IPS-20b (cell line): ENCODE measurements around the gene TEX22.

Source experiments
- H3K27ac ChIP-seq: one replicate; pipeline ENCODE4 v1.5.1; 2013; ENCODE audit warnings: low read length
- H3K27me3 ChIP-seq: 2 replicates; pipeline ENCODE4 v1.6.1; 2013; ENCODE audit warnings: mild to moderate bottlenecking, low read length, inconsistent platforms; ENCODE audit not compliant: insufficient read depth
- H3K36me3 ChIP-seq: 2 replicates; pipeline ENCODE4 v1.6.1; 2013; ENCODE audit warnings: low read depth, mild to moderate bottlenecking, inconsistent platforms, low read length, moderate library complexity; ENCODE audit not compliant: insufficient read depth
- H3K4me1 ChIP-seq: 2 replicates; pipeline ENCODE4 v1.6.1; 2013; ENCODE audit warnings: mild to moderate bottlenecking, control low read depth, inconsistent platforms, low read length, moderate library complexity; ENCODE audit not compliant: insufficient read depth
- H3K4me3 ChIP-seq: 2 replicates; pipeline ENCODE4 v1.5.1; 2013; ENCODE audit warnings: mild to moderate bottlenecking, low read length, inconsistent platforms
- H3K9ac ChIP-seq: 2 replicates; pipeline ENCODE4 v1.6.1; 2013; ENCODE audit warnings: low read depth, mild to moderate bottlenecking, inconsistent platforms, low read length, moderate library complexity
- H3K9me3 ChIP-seq: 2 replicates; pipeline ENCODE4 v1.6.1; 2013; ENCODE audit warnings: mild to moderate bottlenecking, low read depth, low read length, inconsistent platforms; ENCODE audit not compliant: insufficient read depth

Gene TEX22

DNA sequence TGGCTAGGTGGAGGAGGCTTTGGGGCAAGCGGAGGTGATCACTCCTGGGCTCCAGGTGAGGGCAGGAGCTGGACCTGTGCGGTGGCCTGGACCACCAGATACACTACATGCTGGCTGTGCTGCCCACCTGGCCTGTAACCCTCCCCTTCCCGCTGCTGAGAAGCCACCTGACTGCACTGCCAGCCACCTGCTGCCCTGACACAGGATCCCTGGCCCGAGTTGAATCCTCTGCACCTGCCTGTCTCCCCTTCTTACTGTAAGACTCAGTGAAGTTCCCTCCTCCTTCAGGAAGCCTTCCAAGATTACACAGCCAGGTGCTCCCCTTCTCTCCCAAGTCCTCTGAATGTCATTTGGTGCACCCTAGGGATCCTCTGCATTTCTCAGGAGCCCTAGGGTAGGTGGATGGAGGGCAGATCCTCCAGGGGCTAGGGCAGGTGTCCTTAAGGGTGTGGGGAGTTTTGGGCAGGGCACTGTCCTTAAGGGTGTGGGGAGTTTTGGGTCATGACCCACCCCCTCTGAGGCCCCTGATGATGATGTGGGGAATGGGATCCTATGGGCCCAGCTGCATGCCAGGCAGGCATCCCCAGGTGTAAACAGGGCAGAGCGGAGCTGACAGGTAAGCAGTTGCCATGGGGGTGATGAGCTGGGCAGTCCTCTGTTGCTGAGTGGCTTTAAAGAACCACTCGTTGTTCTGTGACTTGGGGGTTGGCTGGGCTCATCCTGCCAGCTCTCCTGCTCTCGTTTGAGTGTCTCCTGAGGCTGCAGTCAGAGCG lies 14.6 kb downstream of the TEX22 start:
- Histone ChIP-seq H3K9me3 (no peaks in the 10 kb centered on the region), H3K36me3 (no peaks in the 10 kb centered on the region), H3K27me3 (peaks cover 63% of the 10 kb centered on the region), H3K9ac (no peak overlapping the region), H3K4me1 (no peaks in the 10 kb centered on the region), H3K27ac (no peak overlapping the region), H3K4me3 (no peak overlapping the region)

DNA sequence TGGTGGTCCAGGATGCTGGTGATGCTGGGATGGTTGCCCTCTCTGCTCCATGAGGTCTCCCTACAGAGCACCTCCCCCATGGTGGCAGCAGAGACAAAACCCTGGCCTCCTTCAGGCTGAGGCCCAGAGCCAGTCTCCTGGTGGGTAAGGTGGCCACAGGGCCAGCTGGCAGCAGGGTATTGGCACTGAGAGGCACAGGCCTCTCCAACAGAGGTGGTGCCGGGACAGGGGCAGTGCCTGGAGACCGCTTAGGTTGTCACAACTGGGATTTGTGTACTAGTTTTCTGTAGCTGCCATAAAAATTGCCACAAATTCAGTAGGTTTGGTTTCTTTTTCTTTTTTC lies 15.2 kb downstream of the TEX22 start:
- no peaks in the 10 kb centered on the region for H3K36me3 ChIP-seq
- no peak overlapping the region for H3K27ac ChIP-seq
- no peaks in the 10 kb centered on the region for H3K4me1 ChIP-seq
- no peak overlapping the region for H3K9ac ChIP-seq
- no peaks in the 10 kb centered on the region for H3K9me3 ChIP-seq
- H3K27me3 ChIP-seq = peaks cover 63% of the 10 kb centered on the region
- no peak overlapping the region for H3K4me3 ChIP-seq

DNA sequence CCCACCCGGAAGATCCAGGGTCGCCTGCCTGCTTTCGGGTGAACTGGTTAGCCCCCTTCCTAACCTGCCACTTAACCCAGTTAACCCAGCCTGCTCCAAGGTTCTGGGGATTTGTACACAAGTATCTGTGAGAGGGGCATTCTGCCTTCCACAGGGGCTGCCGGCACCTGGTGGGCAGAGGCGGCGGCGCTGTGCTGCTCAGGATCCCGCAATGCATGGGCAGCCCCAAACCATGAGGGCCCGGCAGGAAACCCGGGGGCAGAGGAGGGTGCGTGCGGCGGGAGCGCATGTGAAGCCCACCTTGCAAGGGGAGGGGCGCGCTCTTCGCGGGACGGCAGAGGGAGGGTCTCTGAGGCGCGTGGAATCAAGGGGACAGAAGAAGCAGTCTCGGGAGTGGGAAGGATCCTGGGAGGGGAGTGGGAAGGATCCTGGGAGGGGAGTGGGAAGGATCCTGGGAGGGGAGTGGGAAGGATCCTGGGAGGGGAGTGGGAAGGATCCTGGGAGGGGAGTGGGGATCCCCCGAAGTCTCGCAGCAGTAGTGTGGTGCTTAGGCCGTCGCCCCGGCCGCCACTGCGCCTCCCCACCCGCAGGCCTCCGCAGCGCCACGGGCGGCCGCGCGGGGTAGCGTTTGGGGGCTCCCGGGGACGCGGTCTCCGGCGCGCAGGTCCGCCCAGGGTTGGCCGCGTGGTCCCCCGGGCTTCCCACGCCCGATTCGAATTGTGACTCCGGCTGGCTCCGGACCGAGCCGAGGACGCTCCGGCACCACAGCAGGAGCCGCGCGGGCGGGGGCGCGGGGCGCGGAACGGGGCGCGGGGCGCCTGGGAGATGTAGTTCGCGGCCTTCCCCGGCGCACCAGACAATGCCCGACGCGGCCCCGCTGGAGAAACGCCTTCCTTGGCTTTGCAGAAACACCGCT lies 16.4 kb downstream of the TEX22 start:
- no peaks in the 10 kb centered on the region for H3K4me1 ChIP-seq
- no peaks in the 10 kb centered on the region for H3K9me3 ChIP-seq
- peaks cover 56% of the 10 kb centered on the region for H3K27me3 ChIP-seq
- peak overlapping the region; percentile 60; the same call in 1 of the 2 replicates for H3K4me3 ChIP-seq
- peak overlapping the region; percentile 52; the same call in 1 of the 2 replicates for H3K9ac ChIP-seq
- H3K36me3 ChIP-seq = no peaks in the 10 kb centered on the region
- no peak overlapping the region for H3K27ac ChIP-seq

DNA sequence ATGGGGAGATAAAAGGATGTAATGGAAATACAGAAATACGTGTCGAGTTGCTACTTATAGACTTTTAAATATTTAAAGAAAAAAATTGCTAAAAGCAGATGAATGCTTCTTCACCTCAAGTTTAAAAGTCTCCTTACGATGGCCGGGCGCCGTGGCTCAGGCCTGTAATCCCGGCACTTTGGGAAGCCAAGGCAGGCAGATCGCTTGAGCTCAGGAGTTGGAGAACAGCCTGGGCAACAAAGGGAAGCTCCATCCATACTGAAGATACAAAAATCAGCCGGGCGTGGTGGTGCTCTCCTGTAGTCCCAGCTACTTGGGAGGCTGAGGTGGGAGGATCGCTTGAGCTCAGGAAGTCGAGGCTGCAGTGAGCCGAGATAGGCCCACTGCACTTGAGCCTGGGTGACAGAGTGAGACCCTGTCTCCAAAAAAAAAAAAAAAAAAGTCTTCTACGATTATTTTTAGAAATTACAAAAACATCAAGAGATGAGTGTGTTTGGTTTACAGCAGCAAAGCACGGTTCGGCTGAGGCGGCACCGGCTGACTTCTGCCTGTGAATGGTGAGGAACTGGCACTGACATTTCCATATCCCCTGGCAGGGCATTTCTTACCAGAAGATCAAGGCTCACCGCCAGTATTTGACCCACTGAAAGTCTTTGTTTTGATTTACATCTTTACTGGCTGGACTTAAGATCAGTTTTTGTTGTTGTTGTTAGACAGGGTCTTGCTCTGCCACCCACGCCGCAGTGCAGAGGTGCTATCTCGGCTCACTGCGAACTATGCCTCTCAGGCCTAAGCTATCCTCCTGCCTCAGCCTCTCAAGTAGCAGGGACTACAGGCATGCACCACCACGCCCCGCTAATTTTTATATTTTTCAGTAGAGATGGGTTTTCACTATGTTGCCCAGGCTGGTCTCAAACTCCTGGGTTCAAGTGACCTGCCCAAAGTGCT lies 17.4 kb downstream of the TEX22 start:
- Histone ChIP-seq H3K9ac (no peak overlapping the region), H3K4me3 (peak overlapping the region; percentile 60; the same call in 1 of the 2 replicates), H3K27ac (no peak overlapping the region), H3K9me3 (no peaks in the 10 kb centered on the region), H3K27me3 (peaks cover 46% of the 10 kb centered on the region), H3K36me3 (no peaks in the 10 kb centered on the region), H3K4me1 (no peaks in the 10 kb centered on the region)

DNA sequence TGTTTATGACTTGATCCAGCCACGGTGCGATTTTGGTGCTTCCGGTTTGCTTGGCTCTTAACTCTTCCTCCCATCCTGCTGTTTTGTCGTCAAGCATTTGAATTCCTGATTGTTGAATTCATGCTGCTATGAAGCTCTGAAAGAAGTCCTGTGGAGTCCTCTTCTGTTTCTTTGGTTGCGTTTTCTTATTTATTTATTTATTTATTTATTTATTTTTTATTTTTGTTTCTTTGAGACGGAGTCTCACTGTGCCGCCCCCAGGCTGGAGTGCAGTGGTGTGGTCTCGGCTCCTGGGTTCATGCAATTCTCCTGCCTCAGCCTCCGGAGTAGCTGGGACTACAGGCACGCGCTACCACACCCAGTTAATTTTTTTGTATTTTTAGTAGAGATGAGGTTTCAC lies 18.3 kb downstream of the TEX22 start:
- peaks cover 3% of the 10 kb centered on the region; the same call in 1 of the 2 replicates for H3K4me1 ChIP-seq
- H3K27ac ChIP-seq = no peak overlapping the region
- H3K36me3 ChIP-seq = no peaks in the 10 kb centered on the region
- H3K9me3 ChIP-seq = no peaks in the 10 kb centered on the region
- H3K9ac ChIP-seq = no peak overlapping the region
- H3K4me3 ChIP-seq = no peak overlapping the region
- H3K27me3 ChIP-seq = peaks cover 38% of the 10 kb centered on the region

DNA sequence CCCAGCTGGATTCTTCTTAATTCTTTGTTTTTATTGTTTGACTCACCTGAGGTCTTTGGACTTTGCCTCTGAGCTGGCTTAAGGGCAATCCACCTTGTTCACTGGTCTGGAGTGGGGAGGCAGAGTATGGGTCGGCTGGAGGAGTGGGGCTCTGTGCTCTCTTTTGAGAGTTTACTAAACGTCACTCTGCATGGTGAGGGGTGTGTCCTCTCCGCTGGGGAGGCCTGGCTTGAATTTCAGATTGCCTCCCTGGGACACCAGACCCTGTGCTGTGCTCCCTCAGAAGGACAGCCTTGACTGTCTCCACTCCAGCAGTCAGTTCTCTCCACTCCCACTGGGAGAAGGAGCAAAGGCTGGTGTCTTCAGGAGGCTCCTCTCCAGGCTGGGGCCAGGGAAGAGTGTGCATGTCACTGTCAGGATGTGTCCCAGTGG lies 19.4 kb downstream of the TEX22 start:
- H3K27me3 ChIP-seq = peaks cover 27% of the 10 kb centered on the region
- no peak overlapping the region for H3K27ac ChIP-seq
- no peak overlapping the region for H3K4me3 ChIP-seq
- H3K4me1 ChIP-seq = peaks cover 3% of the 10 kb centered on the region; the same call in 1 of the 2 replicates
- H3K9ac ChIP-seq = no peak overlapping the region
- H3K9me3 ChIP-seq = no peaks in the 10 kb centered on the region
- H3K36me3 ChIP-seq = peaks cover 9% of the 10 kb centered on the region; the same call in 1 of the 2 replicates

DNA sequence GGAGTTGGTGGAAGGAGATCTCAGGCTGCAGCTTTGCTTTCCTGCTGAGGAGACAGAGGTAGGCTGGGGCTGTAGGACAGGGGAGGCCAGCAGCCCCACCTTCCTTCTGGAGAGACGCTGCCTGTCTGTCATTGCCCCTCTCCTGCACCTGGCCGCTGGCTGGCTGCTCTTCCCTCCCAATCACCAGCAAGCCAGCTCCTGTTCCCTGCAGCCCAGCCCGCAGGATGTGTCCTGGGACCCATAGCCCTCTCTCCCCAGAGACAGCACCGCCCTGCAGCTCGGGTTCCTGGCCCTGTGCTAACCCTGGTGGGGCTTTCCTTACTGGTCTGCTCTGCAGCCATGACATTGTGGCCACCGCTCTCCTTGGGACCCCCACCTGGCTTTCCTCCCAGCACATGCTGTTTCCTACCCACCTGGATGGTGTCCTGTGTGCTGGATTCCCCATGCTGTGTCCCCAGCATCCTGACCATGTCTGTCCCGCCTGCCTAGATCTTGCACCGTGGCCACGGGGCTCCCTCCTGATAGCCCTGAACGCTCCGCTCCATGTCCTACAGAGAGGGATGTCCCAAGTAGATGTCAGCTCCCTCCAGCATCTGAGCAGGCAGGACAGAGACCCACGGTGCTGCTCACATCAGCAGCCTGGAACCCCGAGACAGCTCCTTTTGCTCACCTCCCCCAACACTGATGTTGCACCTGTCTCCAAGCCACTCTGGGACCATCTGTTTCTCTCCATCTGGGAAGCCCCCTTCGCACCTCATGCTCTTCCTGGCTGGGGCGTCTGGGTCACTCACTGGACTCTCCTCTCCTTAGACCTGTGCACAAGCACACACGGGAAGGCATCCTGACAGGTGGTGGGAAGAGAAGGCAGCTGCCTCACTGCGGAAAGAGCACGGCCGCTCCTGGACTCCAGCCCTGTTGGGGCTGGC lies 20.2 kb downstream of the TEX22 start:
- H3K4me1 ChIP-seq = peaks cover 3% of the 10 kb centered on the region; the same call in 1 of the 2 replicates
- no peaks in the 10 kb centered on the region for H3K9me3 ChIP-seq
- H3K36me3 ChIP-seq = peaks cover 11% of the 10 kb centered on the region; the same call in 1 of the 2 replicates
- no peak overlapping the region for H3K27ac ChIP-seq
- peak overlapping the region; percentile 84; the same call in 1 of the 2 replicates for H3K9ac ChIP-seq
- H3K4me3 ChIP-seq = peak overlapping the region; percentile 80; the same call in 1 of the 2 replicates
- peaks cover 19% of the 10 kb centered on the region for H3K27me3 ChIP-seq

DNA sequence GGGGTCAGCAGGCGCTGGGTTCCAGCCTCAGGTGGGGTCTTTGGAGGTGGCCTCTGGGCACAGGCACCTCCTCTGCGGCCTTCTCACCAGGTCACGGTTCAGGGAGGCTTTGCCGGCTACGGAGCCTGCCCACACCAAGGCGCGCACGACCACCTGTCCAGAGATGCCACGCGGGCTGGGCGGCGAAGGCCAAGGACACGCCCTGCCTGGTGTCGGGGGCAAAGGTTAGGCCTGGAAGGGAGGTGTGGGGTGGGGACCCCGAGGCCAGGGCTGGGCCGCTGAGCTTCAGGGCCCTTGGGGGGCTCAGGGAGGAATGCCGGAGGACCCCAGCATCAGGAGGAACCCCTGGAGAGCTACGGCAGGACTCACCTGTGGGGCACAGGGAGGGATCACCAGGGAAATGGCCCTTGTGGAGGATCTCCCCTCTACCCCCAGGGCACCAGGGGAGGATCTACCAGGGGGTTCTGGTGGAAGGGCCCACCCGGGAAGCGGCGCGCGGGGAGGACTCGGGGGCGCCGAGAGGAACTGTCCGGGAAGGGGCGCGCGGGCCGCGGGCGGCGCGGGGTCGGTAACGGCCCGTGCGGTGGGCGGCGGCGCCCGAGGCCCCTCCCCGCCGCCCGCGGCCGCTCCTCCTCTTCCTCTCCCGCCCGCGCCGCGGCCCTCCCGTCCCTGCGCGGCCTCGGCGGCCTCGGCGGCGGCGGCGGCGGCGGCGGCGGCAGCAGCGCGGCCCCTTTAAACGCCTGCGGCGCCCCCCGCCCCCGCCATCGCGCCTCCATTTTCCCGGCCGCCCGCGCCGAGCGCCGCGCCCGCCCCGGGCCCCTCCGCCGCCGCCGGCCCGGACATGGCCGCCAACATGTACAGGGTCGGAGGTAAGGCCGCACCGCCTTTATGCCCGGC lies 21.1 kb downstream of the TEX22 start, which contains the start of gene MTA1:
Gene MTA1, plus strand, starts transcription at position 633 of the 897 bp plus-strand sequence. Its CDS starts 209 bp downstream, at position 842.
- Histone ChIP-seq H3K36me3 (peaks cover 15% of the 10 kb centered on the region; the same call in 1 of the 2 replicates), H3K9ac (peak within 1 kb of the TSS; percentile 97), H3K4me1 (peaks cover 3% of the 10 kb centered on the region; the same call in 1 of the 2 replicates), H3K9me3 (no peaks in the 10 kb centered on the region), H3K27ac (peak within 1 kb of the TSS; percentile 87), H3K4me3 (peak within 1 kb of the TSS; percentile 89), H3K27me3 (peaks cover 10% of the 10 kb centered on the region)

DNA sequence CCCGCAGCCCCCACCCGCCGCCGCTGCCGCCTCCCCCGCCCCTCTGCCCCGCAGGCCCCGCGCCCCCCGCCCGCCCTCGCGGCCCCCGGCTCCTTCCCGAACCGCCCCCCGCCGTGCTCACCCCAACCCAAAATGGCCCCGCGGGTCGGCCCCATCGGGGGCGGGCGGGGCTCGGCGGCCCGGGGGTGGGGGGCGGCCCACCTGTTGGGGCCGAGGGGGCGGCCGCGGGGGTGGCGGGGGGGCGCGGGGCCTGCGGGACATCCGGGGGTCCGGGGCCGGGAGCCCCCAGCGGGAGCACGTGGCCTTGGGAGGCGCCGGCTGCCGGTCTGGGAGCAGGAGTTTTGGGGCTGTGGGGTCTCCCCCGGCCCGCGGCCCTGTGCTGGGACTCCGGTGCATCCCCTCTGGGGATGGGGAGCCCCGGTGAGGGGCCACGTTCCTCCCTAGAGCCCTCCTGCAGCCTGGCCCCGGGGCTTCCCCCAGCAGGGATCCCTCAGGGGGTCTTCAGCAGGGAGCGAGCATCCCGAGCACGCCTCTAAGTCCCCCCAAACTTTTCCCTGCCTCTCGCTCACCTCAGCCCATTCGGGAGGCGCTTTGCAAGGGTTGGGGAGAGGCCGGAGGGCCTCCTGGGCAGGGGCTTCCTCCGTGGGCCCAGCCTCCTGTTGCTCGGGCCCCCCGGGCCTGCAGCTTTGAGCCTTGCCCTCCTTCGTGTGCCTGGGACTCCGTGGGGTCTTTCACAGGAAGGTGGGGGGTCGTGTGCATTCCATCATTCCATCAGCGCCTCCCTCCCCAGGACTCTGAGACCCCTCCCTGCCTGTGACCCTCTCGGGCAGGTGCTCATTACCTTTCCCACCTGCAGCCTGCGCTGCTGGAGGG lies 22.0 kb downstream of the TEX22 start:
- peak overlapping the region; percentile 89 for H3K4me3 ChIP-seq
- H3K27ac ChIP-seq = peak overlapping the region; percentile 87
- peaks cover 3% of the 10 kb centered on the region; the same call in 1 of the 2 replicates for H3K4me1 ChIP-seq

More for the DNA sequence above, 22.0 kb downstream of the TEX22 start:
- peak overlapping the region; percentile 97 for H3K9ac ChIP-seq
- 0 out of 2 replicates have a peak, but pooled peaks cover 7% of the 10 kb centered on the region for H3K27me3 ChIP-seq
- no peaks in the 10 kb centered on the region for H3K9me3 ChIP-seq
- H3K36me3 ChIP-seq = peaks cover 24% of the 10 kb centered on the region; the same call in 1 of the 2 replicates
